IPS DF 19.7 (cell line): ENCODE measurements around the gene AKAP13.

Source experiments
- DNase-seq: peaks from one replicate; pipeline ENCODE4 v3.0.0-alpha.2; 2013; ENCODE audit warnings: low read depth, low spot score

The AKAP13 gene

DNA sequence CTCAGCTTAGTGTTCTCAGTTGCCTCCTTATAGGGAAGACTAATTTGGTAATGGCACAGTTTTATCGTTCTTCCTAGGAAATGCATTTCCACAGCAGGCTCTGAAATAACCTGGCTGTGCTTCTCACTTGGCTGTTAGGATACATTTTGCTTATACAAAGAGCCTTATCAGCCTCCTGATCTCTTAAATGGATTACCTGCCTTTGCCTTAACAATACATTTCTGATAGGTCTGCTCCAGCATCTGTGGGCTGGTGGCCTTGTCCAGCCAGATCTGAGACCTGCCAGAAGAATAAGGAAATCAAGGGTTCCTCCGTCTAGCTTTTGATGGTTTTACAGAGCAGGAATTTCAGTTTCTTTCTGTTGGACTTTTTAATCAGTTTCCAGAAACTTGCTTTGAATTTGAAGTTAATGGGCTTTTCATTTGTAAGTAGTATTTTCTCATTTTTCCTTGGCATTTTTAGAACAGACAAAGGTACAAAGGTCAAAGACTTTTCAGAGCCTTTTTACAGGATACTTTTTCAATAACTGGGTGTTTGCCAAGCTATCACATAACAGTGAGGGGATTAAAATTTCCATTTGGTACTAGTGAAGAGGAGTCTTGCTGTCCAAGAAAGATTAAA is 116.3 kb downstream of the AKAP13 start:
- no peak for DNase-seq

DNA sequence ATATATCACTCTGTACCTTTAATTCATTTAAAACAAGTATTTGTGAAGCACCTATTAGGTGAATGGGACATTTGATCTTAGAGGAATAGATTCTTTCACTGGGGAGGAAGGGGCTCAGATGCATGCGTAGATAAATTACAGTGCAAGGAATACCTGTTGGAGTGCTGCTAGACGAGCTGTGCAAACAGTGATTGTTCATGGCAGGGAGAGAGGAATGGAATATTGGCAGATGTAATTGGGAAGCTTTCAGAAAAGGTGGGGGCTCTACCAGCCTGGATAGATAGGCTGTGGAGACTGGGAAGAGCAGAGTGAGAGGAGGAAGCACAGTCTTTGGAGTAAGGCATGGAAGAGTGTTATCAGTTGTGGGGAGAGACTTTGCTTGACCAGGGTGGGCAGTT is 116.8 kb downstream of the AKAP13 start:
- no peak for DNase-seq

DNA sequence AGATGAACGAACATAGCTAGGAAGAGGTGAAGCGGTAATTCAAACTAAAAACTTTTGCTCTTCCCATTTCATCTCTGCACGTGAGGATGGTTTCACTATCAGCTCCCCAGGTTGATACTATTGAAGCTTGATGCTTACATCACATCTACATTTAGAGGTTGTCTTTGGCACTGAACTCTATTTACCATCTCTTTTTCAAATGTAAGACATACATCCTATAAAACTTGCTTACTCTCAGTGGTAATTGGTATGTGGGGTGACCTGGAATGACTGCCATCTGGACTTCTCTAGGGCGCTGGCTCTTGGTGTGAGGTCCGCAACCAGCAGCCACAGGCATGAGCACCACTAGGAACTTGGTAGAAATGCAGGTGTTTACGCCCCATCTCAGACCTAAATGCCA is 118.1 kb downstream of the AKAP13 start:
- DNase-seq: no peak

DNA sequence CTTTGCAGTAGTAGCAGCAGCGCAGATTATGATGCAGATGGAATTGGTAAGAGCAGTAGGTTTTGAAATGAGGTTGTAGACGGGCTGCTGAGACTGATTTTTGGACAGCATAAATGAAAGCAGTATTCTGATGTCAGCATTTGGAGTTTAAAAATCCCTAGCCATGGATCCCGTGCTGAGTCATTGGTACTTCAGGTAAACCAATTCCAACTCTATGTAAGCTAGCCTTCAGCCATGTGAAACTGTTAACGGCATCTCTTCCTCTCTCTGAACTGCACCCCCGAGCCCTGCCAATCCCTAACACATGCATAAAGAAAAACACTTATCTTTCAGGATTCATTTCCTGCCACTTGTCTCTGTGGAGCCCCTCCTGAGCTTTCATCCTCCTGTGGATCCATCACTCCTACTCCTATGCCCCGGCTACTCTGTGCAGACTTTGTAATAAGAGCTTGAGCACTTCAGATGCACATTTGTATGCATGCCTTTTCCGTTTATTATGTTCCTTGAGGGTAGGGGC is 119.0 kb downstream of the AKAP13 start:
- DNase-seq: no peak

DNA sequence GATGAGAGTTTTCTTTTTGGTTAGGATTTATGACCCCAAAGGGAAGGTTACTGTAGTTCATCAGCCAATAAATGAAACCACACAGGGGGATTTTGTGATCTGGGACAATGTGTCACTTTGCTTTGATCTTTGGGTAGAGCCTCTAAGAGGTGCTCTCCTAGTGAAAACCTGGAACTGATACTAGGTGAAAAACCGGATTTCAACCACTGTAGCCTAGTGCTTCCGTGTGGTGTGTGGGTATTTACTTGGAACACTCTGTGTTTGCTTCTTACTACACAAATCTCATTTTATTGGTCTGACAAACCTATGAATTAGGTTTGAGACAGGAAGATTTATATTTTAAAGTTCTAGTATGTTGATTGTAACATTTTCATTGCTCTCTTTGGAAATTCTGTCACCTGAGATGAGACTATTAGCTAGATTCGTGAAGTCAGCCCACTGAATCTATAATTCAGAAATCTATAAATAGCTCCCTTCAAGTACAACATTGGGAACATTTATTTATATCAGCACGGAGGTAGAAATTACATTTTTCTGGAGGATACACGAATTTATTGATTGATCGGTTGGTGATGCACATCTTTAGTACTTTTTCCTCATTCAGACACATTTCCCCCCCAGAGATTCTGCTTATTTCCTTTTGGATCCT is 119.8 kb downstream of the AKAP13 start:
- no peak for DNase-seq

DNA sequence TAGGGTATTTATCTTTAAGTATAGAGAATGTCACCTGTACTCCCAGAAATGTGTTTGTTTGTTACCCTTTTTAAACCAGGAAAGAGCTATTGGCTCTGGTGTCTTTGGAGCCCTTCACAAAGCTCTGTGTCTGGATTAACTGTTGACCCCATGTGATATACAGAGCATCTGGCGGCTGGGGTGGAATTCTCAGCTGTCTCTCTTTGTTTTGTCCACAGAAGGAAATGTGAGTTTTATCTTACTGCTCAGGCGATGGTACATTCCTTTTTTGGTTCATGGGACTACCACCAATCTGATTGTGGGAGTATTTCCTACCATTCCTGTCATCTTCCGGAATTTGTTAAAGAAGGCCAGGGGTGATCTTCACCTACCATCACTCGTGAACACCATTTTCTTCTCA is 120.3 kb downstream of the AKAP13 start:
- DNase-seq: no peak

DNA sequence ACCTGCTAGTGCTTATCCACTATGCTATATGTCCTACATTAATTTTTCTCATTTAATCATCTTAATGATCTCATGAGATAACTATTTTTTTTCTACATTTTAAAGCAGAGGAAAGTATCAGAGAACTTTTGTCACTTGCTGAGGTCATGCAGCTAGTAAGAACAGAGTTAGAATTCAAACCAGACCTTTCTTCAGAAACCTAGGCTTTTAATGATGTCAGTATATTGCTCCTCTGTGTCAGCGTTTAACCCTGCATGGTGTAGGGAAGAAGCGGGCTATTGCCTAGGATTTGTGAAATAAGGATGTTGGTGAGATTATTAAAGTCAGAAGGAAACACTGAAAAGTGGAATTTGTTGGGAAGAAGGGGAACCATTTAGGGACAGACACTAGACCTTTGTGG is 121.2 kb downstream of the AKAP13 start:
- DNase-seq: no peak

DNA sequence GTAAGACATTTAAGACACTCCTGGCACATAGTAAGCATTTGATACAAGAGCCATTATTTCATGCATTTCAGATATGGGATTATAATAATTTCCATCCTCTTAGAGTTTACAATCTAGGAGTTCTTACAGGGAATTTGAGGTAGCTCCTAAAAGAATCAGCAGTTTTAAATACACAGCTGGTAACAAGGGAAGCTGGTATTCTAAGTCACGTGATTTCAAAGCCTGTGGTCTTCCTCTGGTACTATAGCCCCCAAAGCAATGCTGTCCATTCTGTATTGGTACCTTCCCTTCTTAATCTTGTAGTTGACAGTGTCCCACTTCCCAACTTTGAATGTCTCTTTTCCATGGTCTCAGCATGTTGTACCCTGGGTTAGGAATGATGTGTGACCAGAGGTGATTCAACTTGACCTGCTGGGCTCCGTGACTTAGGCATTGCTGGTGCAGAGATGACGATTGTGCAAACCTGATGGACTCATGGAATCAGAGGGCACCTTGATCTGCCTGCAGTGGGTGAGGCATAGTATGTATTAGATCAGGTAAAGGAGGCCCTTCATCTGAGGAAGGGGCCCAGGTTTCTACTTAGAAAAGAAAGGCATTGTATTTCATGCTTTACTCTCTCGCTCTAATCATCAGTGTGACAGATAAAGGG is 122.9 kb downstream of the AKAP13 start:
- no peak for DNase-seq

DNA sequence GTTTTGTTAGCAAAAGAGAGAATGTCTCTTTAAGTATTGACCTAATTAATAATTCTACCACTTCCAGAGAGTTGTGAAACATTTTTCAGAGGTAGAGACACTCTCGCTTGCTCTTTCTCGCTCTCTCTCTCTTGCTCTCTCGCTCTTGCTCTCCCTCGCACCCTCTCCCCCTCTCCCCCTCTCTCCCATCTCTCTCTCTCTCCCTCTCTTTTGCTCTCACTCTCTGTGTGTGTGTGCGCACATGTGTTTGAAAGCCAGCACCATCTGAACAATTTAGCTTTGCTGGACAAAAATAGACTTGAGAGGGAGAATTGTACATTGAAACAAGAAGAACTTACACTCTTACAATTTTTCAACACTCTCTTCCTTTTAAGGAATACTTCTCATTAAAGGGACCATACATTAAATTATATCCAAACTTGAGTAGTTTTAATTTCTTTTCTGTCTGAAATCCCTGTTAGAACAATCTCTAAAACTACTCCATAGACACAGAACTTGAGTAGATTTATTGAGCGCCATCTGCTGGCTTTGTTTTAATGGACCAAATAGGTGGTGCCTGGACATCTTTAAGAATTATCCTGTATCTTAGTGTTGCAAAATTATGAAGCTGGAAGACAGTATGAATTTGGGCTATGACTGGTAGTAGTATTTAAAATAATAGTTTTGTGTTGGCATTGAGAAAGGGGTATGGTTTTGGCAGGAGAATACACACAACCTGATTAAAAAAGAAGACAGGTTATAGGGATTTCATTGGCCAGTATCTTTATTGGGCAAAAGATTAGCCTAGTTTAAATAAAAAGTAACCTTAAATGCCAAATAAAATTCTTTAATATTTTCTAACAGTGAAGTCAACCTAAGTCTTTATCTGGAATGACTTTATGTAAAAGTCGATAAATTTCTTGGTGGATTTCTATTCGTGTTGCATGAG is 124.6 kb downstream of the AKAP13 start:
- no peak for DNase-seq

DNA sequence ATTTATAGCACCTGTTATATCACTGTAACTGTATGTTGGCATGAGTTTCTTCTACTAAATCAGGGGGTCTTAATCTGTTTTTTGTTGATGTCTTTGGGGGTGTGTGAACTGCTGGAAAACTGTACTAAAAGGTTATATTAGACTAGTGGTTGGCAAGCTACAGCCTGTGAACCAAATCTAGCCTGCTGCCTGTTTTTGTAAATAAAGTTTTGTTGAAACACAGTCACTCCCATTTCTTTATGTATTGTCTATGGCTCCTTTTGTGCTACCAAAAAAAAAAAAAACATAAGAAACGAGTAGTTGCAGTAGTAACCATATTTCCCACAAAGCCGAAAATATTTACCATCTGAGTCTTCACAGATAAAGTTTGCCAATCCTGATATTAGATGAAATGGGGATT is 126.7 kb downstream of the AKAP13 start:
- no peak for DNase-seq

DNA sequence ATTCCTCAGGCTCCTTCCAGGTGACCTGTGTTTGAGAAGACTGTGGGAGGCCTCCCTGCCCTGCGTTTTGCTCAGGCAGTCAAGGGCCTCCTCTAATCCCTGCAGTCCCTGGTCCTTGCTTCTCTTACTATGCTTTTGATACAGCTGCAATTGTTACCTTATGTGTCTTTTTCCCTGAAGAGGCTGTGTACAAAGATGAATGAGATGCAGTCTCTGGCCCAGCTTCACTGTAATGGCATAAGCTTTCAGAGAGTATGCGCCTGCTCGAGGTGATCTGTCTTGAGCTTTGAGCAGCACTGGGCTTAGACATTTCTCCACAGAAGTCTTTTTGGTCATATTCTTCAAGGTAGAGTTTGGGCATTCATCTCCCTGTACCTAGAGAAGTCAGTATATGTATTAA is 129.6 kb downstream of the AKAP13 start:
- DNase-seq: no peak

DNA sequence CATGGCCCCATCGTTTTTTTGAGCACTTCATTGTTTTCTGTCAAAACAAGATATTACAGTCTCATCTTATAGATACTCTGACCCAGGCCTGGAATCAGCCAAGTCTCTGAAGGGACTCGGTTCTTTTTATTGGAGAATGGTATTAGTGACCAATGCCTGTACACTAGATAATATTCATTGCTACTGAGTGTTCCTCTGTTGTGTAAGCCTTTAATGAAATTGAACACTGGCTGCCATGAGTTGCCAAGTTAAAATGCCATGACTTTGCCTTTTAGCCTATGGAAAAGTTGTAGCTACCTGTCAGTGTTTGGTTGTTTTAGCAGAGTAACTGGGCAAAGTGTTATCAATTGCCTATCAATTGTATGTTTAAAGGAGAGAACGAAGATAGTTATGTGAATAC is 134.0 kb downstream of the AKAP13 start:
- DNase-seq: no peak

DNA sequence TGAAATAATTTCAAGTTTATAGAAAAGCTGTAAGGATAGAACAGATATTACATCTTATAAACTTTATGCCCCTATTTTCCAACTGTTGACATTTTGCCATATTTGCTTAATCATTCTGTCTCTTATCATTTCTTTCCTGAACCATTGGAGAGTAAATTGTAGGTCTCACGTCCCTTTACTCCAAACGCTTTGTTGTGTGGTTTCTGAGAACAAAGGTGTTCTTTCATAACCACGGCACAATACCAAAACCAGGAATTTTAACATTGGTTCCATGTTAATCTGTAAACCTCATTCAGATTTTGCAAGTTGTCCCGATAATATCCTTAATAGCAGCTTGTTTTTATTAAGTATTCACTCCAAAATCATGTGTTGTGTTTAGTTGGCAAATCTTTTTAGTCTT is 134.8 kb downstream of the AKAP13 start:
- no peak for DNase-seq

DNA sequence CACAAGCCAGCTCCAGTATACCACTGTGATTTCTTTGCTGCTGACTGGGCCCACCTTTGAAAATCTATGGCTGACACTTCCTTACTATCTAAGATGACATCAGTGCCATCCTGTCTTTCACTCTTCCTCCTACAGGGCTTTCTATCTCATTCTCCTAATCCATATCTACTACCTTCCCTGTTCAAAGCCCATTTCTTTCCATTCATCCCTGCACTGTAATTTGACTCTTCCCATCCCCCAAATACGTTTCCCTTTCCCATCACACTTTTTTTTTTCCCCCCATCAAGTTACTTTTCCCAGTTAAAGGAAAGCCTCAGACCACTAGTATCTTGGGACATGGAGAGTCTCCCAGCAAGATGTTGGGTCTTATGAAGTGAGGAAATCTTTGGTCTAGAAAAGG is 136.7 kb downstream of the AKAP13 start:
- DNase-seq: no peak

DNA sequence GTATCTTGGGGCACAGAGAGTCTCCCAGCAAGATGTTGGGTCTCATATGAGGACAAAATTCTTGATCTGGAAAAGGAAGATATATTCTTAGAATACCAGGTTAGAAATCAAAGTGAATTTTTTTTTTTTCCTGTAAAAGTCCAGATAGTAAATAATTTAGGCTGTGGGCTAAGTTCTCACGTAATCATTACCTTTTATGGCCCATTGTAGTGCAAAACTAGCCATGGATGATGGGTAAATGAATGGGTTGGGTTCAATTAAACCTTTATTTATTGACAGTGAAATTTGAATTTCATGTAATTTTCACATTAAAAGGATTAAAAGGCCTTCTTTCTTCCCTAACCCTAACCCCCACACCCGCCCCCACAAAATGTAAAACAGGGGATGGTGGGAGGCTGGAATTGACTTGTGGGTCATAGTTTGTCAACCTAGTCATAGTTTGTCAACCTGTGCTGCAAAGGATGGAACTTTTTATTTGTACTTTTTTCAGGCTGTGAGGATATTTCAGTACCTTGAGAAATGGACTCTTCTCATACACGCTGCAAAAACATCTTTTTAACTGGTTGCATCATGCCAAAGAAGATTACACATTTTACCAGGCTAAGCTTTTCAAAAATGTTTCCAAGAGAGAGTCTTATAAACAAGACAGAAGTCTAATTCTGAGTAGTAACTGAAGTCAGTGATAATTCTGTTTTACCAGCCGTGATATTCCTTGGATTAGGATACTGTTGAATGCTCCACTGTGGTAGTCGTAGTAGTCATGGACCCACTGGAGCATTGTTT is 138.8 kb downstream of the AKAP13 start:
- DNase-seq: no peak

DNA sequence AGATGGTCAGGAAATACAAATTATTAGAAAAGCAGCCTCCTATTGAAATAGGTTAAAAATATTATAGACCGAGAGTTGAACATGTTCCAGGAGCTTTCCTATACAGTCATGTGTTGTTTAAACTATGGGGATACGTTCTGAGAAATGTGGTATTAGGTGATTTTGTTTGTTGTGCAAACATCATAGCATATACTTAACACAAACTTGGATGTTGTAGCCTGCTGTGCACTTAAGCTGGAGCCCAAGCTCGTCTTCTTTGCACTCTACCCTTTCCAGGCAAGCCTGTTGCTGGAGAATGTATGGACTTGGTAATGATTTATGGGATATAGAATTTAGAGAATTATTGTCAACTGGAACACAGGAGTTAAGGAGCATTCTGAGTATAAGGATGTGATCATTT is 140.2 kb downstream of the AKAP13 start:
- DNase-seq: no peak

DNA sequence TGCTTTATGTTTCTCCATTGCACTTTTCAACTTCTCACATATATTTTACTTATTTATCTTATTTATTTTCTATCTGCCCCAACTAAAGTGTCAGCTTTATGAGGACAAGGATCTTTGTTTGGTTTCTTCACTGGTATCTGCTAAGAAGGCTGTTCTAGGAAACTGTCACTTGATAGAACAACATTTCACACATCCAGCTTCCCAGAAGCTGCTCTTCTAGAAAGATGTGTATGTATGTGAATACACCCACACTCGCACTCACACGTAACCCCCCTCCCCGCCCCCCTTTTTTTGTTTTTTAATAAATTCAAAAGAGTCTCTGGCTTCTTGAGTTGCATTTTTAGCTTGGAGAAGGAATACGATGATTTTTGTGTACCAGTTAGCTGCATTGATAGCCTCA is 143.1 kb downstream of the AKAP13 start:
- no peak for DNase-seq

DNA sequence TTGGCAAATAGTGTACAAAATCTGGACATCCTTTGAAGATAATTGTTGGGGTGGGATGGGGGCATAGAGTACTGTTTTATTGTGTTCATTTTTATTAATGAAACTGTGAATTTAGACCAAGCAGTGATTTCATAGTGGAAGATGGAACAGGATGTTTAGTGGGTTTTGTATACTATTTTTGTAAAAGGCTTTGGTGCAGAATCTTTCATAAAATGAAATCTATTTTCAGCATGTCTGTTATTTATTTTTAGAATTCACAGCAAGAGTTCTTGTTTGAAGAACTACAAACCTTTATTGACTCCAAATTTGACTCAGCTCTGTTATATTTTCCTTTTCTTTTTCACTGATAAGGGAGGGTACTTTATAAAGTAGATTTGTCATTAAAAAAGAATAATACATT is 145.4 kb downstream of the AKAP13 start:
- DNase-seq: no peak

DNA sequence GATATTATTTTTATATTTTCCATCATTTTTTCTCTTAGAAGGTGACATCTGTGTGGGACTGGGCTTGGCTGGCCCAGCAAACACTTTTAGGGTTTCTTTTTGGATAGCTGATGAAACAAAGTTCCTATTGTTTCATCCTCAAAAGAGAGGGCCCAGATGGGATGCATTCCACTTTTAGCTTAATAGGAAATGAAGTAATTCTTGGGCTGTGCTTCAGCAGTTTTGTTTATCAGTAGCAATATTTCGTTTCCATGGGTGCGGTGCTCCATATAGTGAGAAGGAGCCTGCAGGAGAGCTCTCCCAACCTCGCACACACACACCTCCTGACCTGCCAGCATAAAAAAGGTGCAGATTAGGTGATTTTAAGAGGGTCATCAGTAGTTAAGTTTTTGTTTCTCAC is 147.5 kb downstream of the AKAP13 start:
- no peak for DNase-seq

DNA sequence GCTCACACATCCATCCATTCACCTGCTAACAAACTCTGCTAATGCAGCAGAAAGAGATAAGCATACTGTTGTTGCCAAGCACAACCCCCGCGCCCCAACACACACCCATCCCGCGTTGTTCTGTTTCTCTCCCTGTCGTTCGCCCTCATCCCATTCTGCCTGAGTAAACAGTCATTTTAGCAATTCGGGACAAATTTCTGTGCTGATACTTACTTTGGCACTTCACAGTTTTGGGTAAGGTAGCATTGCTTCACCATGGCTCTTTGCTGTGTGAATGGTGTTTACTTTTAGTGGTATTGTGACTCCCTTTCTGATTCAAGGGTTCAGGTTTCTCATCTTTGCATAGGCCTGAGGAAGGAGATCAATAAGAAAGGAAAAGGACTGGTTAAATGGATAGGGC is 149.7 kb downstream of the AKAP13 start:
- DNase-seq: no peak

DNA sequence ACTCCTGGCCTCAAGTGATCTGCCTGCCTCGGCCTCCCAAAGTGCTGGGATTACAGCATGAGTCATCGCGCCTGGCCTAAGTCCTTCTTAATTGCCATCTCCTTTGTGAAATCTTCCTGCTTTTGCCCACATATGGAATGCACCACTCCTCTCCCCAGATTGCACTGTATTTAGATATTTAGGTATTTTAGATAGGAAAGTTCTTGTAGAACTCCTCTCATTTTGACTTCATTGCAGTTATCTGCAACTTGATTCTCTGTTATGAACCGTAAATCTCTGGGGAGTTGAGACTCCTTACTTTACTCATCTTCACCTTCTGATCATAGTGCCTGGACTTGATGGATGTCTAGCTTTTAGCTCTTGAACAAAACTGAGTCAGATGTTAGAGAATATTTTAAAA is 150.7 kb downstream of the AKAP13 start:
- DNase-seq: no peak
